ENCODE results near the gene LYZL6. TPM values are rescaled to one million over a fixed set of nuclear protein-coding genes. Genes with fewer than 3 reads are reported as not detected.

Gene LYZL6
- total and polyA plus RNA-seq, 2 of the 8 experiments (the other 6 are each of a cell fraction or from before 2014, with no cell fraction given) = not detected

DNA sequence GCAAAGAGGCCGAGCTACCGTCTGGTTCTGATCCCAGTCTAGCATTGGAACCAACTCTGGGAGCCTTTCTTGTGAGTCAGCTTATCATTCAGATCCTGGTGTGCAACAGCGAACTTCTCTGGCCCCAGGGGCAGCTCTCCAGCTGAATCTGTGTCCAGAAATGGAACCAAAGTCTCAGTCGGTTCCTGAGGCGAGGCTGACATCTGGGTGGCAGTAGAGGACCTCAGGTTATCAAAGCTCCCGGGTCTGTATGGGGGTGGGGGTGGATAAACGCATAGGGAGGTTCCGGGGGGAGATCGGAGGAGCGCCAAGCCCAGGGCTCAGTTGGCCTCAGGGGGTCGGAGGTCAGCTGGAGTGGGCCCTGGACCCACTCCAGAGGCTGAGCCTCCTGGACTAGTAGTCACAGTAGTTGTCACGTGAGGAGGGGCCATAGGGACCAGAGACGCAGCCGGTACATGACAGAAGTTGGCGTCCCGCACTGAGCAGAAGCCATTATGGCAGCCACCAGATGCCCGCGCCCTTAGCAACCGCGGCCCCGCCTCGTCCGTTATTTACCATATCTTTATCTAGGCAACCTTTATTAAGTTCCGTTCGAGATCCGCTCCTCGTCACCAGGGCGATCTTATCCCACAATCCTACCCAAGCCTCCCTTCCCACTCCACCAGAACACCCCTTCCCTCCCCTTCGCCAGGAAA, 25.8 kb downstream of the LYZL6 start:
- H3K18ac ChIP-seq (ENCODE audit: extremely low read depth, low read length) = no peak overlapping the region
- H2BK120ac ChIP-seq (replicated peaks; ENCODE audit: low read depth, low read length) = no peak overlapping the region
- no peak overlapping the region for H2BK15ac ChIP-seq (ENCODE audit: low read length)
- TF ChIP-seq POLR2A (IDR thresholded peaks at IDR 0.05; ENCODE audit: control extremely low read depth in 1 of 2, low read depth in 2 of 2, low read length in 2 of 2) (no peak), CHD1 (IDR thresholded peaks at IDR 0.05; ENCODE audit: low read depth, low read length) (no peak), NANOG (IDR thresholded peaks at IDR 0.05; ENCODE audit: insufficient read depth, low read depth, low read length, poor library complexity, severe bottlenecking) (no peak), HDAC6 (IDR thresholded peaks at IDR 0.05; ENCODE audit: low read depth, low read length) (no peak), PHF8 (conservative IDR thresholded peaks at IDR 0.05; ENCODE audit: low read depth, low read length) (no peak), TCF12 (IDR thresholded peaks at IDR 0.05; ENCODE audit: low read depth, low read length) (no peak), EP300 (IDR thresholded peaks at IDR 0.05; ENCODE audit: borderline replicate concordance in 1 of 2, low read depth in 2 of 2, low read length in 2 of 2) (no peak), MAFK (IDR thresholded peaks at IDR 0.05; ENCODE audit: low read depth, low read length) (no peak), EZH2 (IDR thresholded peaks at IDR 0.05; ENCODE audit: low read depth, low read length, severe bottlenecking) (no peak)
- TF ChIP-seq, protein P1, sequence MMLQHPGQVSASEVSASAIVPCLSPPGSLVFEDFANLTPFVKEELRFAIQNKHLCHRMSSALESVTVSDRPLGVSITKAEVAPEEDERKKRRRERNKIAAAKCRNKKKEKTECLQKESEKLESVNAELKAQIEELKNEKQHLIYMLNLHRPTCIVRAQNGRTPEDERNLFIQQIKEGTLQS (IDR thresholded peaks at IDR 0.05; ENCODE audit: insufficient read depth, low read depth, low read length) = no peak
- H2AFZ ChIP-seq (ENCODE audit: low read length) = no peak overlapping the region
- no peak overlapping the region for H3K4ac ChIP-seq (replicated peaks; ENCODE audit: insufficient read length, low read depth, low read length)
- H2BK5ac ChIP-seq (ENCODE audit: low read depth, low read length) = no peak overlapping the region
- H3K4me1 ChIP-seq (replicated peaks in 1 of 4; ENCODE audit: control insufficient read depth in 3 of 4, insufficient read depth in 4 of 4, low read length in 3 of 4) = no peaks in the 10 kb centered on the region
- CTCF ChIA-PET (ENCODE audit: partially characterized antibody) = no interaction called here
- no peaks in the 10 kb centered on the region for H3K23me2 ChIP-seq (ENCODE audit: low read depth, low read length)
- no peak overlapping the region for H3K23ac ChIP-seq (ENCODE audit: insufficient read length)
- FAIRE-seq (no peak), DNase-seq (ENCODE audit: low read depth in 1 of 2, low spot score in 2 of 2) (no peak)
- H3K14ac ChIP-seq (ENCODE audit: insufficient read length) = no peak overlapping the region
- no peak overlapping the region for H3K4me3 ChIP-seq (ENCODE audit: extremely low read depth in 1 of 4, insufficient read depth in 2 of 4, low read depth in 3 of 4, low read length in 4 of 4)
- no peak overlapping the region for H3K4me2 ChIP-seq (ENCODE audit: insufficient read depth in 1 of 2, low read depth in 2 of 2, low read length in 2 of 2)
- H3K79me1 ChIP-seq (ENCODE audit: low read depth, low read length) = no peaks in the 10 kb centered on the region
- H2BK20ac ChIP-seq (ENCODE audit: low read length) = no peak overlapping the region
- H3K27me3 ChIP-seq (replicated peaks in 1 of 4; ENCODE audit: control insufficient read depth in 3 of 4, extremely low read depth in 1 of 4, insufficient read depth in 3 of 4, low read length in 3 of 4) = no peaks in the 10 kb centered on the region
- no peak overlapping the region for H3K9ac ChIP-seq (replicated peaks in 1 of 4; ENCODE audit: extremely low read depth in 1 of 4, low read depth in 3 of 4, low read length in 3 of 4)
- peaks cover 0 to 2% (median 0%) of the 10 kb centered on the region in 4 experiments; a peak in 3 of 8 replicates for H3K36me3 ChIP-seq (ENCODE audit: control insufficient read depth in 2 of 4, insufficient read depth in 4 of 4, low read length in 3 of 4)
- H2BK12ac ChIP-seq (ENCODE audit: low read depth, low read length) = no peak overlapping the region
- H4K91ac ChIP-seq (replicated peaks; ENCODE audit: insufficient read length, low read length) = no peak overlapping the region
- no peak overlapping the region for H2AK5ac ChIP-seq (ENCODE audit: low read depth, low read length)
- POLR2A ChIA-PET (ENCODE audit: partially characterized antibody) = no interaction called here
- no peak overlapping the region for H4K8ac ChIP-seq (ENCODE audit: extremely low read depth, insufficient read depth, low read length)
- H3K27ac ChIP-seq (ENCODE audit: low read depth, low read length) = no peak overlapping the region
- no peak overlapping the region for H4K5ac ChIP-seq (ENCODE audit: insufficient read length, low read depth, low read length)
- no peak overlapping the region for H3K56ac ChIP-seq (replicated peaks; ENCODE audit: insufficient read length, low read depth, low read length)
- no peaks in the 10 kb centered on the region for H4K20me1 ChIP-seq (replicated peaks in 1 of 2; ENCODE audit: control insufficient read depth in 1 of 2, insufficient read depth in 2 of 2, low read length in 2 of 2)
- H3K79me2 ChIP-seq (ENCODE audit: control insufficient read depth in 1 of 2, insufficient read depth in 2 of 2, low read length in 2 of 2) = no peaks in the 10 kb centered on the region
- H3K9me3 ChIP-seq (ENCODE audit: insufficient read depth in 2 of 2, low read depth in 1 of 2, low read length in 1 of 2) = peaks cover 24 to 29% of the 10 kb centered on the region in 2 experiments
- WGBS, 2 experiments (ENCODE audit: extremely low coverage in 1 of 2, insufficient coverage in 1 of 2, insufficient read length in 1 of 2, insufficient replicate concordance in 2 of 2, low coverage in 1 of 2, low lambda C conversion rate in 2 of 2, missing lambda C conversion rate in 1 of 2) = 93% methylated on average over 25 of the region's 29 CpGs; no CpG with 5 or more reads in 1 of the 2 experiments
